HL-60 (cell line): ENCODE data around the gene UQCRQ.

ENCODE experiments used
- GABPA ChIP-seq: IDR thresholded peaks from 2 replicates; pipeline ENCODE4 v1.6.1; 2012; ENCODE audit warnings: low read depth
- SPI1 ChIP-seq: IDR thresholded peaks from 2 replicates; pipeline ENCODE4 v1.6.1; 2012; ENCODE audit warnings: low read depth, mild to moderate bottlenecking, borderline replicate concordance
- TF ChIP-seq, protein P1 (sequence below): IDR thresholded peaks from one replicate; pipeline ENCODE4 v1.5.1; 2011; ENCODE audit warnings: low read length, control low read depth, inconsistent platforms; ENCODE audit not compliant: insufficient read depth

GRCh38 chr5:132841305-132841704 lies 25.1 kb upstream of the UQCRQ start:
- TF ChIP-seq, protein P1, sequence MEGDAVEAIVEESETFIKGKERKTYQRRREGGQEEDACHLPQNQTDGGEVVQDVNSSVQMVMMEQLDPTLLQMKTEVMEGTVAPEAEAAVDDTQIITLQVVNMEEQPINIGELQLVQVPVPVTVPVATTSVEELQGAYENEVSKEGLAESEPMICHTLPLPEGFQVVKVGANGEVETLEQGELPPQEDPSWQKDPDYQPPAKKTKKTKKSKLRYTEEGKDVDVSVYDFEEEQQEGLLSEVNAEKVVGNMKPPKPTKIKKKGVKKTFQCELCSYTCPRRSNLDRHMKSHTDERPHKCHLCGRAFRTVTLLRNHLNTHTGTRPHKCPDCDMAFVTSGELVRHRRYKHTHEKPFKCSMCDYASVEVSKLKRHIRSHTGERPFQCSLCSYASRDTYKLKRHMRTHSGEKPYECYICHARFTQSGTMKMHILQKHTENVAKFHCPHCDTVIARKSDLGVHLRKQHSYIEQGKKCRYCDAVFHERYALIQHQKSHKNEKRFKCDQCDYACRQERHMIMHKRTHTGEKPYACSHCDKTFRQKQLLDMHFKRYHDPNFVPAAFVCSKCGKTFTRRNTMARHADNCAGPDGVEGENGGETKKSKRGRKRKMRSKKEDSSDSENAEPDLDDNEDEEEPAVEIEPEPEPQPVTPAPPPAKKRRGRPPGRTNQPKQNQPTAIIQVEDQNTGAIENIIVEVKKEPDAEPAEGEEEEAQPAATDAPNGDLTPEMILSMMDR: no peak
- no peak for TF ChIP-seq GABPA
- TF ChIP-seq SPI1: no peak
